OCI-LY1 (cell line): ENCODE measurements around the gene PBRM1.

Source experiments
- H2AFZ ChIP-seq: fragments of 200-600 bp; sonication (generic), shearing (Covaris generic); 2 replicates; pipeline ENCODE4 v1.6.0; 2014; ENCODE audit warnings: antibody characterized with exemption, mild to moderate bottlenecking, low read length
- H3F3A ChIP-seq: fragments of 200-600 bp; sonication (generic), shearing (Covaris generic); 2 replicates; pipeline ENCODE4 v1.6.0; 2014; ENCODE audit warnings: mild to moderate bottlenecking, antibody characterized with exemption, low read length, moderate library complexity; ENCODE audit not compliant: insufficient read depth
- H3K27ac ChIP-seq: fragments of 200-600 bp; sonication (generic); 2 replicates; pipeline ENCODE4 v1.5.1; 2014; ENCODE audit warnings: low read length, mixed run types, mild to moderate bottlenecking, low read depth; ENCODE audit not compliant: poor library complexity, severe bottlenecking
- H3K27me3 ChIP-seq: fragments of 200-600 bp; sonication (generic); 2 replicates; pipeline ENCODE4 v1.6.0; 2014; ENCODE audit warnings: antibody characterized with exemption, mild to moderate bottlenecking, low read length, moderate library complexity; ENCODE audit not compliant: insufficient read depth
- H3K36me3 ChIP-seq: fragments of 200-600 bp; sonication (generic); 2 replicates; pipeline ENCODE4 v1.6.1; 2014; ENCODE audit warnings: mild to moderate bottlenecking, antibody characterized with exemption, low read length, moderate library complexity, mixed read lengths; ENCODE audit not compliant: insufficient read depth
- H3K4me1 ChIP-seq: fragments of 200-600 bp; sonication (generic); 2 replicates; pipeline ENCODE4 v1.5.1; 2014; ENCODE audit warnings: mild to moderate bottlenecking, low read length, moderate library complexity; ENCODE audit not compliant: insufficient read depth, severe bottlenecking
- H3K4me2 ChIP-seq: fragments of 200-600 bp; sonication (generic), shearing (Covaris generic); 2 replicates; pipeline ENCODE4 v1.6.1; 2014; ENCODE audit warnings: low read length
- H3K4me3 ChIP-seq: fragments of 200-600 bp; sonication (generic); 2 replicates; pipeline ENCODE4 v1.5.1; 2014; ENCODE audit warnings: low read length, low read depth, mild to moderate bottlenecking, mixed read lengths; ENCODE audit not compliant: poor library complexity, severe bottlenecking
- H3K79me2 ChIP-seq: fragments of 200-600 bp; shearing (Covaris generic); 2 replicates; pipeline ENCODE4 v1.6.1; 2016; ENCODE audit warnings: mixed run types, low read length, mixed read lengths; ENCODE audit not compliant: insufficient read depth
- H3K9ac ChIP-seq: fragments of 200-600 bp; sonication (generic), shearing (Covaris generic); 2 replicates; pipeline ENCODE4 v1.6.1; 2014; ENCODE audit warnings: mild to moderate bottlenecking, low read length, mixed read lengths
- H3K9me2 ChIP-seq: fragments of 200-600 bp; sonication (generic), shearing (Covaris generic); 2 replicates; pipeline ENCODE4 v1.6.1; 2014; ENCODE audit warnings: low read depth, mild to moderate bottlenecking, low read length, mixed read lengths
- H3K9me3 ChIP-seq: fragments of 200-600 bp; shearing (Covaris generic); 2 replicates; pipeline ENCODE4 v1.6.1; 2014; ENCODE audit warnings: low read length, mixed read lengths
- H4K20me1 ChIP-seq: fragments of 200-600 bp; sonication (generic), shearing (Covaris generic); 2 replicates; pipeline ENCODE4 v1.6.0; 2016; ENCODE audit warnings: mild to moderate bottlenecking, low read length; ENCODE audit not compliant: insufficient read depth
- EZH2 ChIP-seq: fragments of 200-600 bp; sonication (generic), shearing (Covaris generic); IDR thresholded peaks from 2 replicates; pipeline ENCODE4 v1.8.0; 2017; ENCODE audit warnings: borderline replicate concordance, mixed run types, mild to moderate bottlenecking, antibody characterized with exemption, low read length, moderate library complexity, mixed read lengths
- TF ChIP-seq, protein P1 (sequence below): fragments of 200-600 bp; sonication (generic), shearing (Covaris generic); IDR thresholded peaks from 2 replicates; pipeline ENCODE4 v1.5.1; 2017; ENCODE audit warnings: mild to moderate bottlenecking, antibody characterized with exemption, low read length, moderate library complexity, mixed read lengths

PBRM1 gene

DNA sequence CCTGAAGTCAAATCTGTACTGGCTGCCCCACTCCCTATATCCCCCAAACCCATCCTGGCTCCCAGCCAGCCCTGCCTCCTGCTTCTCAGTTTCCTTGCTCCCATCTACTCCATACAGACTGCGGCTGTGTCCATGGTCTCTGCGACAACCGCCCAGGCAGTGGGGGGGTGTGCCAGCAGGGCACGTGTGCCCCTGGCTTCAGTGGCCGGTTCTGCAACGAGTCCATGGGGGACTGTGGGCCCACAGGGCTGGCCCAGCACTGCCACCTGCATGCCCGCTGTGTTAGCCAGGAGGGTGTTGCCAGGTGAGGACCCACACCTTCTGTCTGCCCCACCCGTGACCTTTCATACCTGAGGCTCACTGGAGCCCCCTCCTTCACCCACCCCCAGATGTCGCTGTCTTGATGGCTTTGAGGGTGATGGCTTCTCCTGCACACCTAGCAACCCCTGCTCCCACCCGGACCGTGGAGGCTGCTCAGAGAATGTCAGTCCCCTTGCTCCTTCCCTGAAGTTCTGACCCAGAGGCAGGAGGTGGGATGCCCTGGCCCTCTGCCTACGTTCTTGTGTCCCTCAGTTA lies 175.9 kb downstream of the PBRM1 start:
- H3K4me1 ChIP-seq, result no peaks in the 10 kb centered on the region
- no peak overlapping the region for H3K4me3 ChIP-seq
- H3K27me3 ChIP-seq, result peaks cover 8% of the 10 kb centered on the region
- no peak overlapping the region for H3K4me2 ChIP-seq
- H3K9me3 ChIP-seq, result no peaks in the 10 kb centered on the region
- no peak overlapping the region for H3K27ac ChIP-seq
- no peaks in the 10 kb centered on the region for H3K36me3 ChIP-seq
- no peak for TF ChIP-seq EZH2
- TF ChIP-seq, protein P1, sequence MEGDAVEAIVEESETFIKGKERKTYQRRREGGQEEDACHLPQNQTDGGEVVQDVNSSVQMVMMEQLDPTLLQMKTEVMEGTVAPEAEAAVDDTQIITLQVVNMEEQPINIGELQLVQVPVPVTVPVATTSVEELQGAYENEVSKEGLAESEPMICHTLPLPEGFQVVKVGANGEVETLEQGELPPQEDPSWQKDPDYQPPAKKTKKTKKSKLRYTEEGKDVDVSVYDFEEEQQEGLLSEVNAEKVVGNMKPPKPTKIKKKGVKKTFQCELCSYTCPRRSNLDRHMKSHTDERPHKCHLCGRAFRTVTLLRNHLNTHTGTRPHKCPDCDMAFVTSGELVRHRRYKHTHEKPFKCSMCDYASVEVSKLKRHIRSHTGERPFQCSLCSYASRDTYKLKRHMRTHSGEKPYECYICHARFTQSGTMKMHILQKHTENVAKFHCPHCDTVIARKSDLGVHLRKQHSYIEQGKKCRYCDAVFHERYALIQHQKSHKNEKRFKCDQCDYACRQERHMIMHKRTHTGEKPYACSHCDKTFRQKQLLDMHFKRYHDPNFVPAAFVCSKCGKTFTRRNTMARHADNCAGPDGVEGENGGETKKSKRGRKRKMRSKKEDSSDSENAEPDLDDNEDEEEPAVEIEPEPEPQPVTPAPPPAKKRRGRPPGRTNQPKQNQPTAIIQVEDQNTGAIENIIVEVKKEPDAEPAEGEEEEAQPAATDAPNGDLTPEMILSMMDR, result peak; percentile 60
- no peaks in the 10 kb centered on the region for H3K79me2 ChIP-seq
- no peak overlapping the region for H3K9ac ChIP-seq
- H2AFZ ChIP-seq, result no peak overlapping the region
- no peaks in the 10 kb centered on the region for H3F3A ChIP-seq
- no peaks in the 10 kb centered on the region for H4K20me1 ChIP-seq
- no peaks in the 10 kb centered on the region for H3K9me2 ChIP-seq

DNA sequence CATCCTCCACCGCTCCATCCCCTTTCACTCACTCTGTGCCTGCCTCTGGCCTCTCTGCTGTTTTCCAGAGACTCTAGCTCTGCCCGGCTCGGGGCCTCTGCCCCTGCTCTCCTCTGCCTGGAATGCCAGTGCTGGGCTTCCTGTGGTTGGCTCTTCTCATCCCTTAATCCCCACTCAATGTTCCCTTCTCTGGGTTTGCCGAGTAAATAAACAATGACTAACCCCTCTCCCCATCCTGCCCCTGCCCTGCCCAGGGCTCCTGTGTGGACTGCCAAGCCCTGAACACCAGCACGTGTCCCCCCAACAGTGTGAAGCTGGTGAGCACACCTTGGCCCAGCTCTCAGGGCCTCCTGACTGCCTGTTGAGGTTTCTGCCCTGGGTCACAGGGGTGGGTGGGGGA lies 178.4 kb downstream of the PBRM1 start:
- H4K20me1 ChIP-seq, result no peaks in the 10 kb centered on the region
- peaks cover 4% of the 10 kb centered on the region for H3K27me3 ChIP-seq
- no peaks in the 10 kb centered on the region for H3F3A ChIP-seq
- TF ChIP-seq, protein P1, result no peak
- no peak for TF ChIP-seq EZH2
- H3K4me1 ChIP-seq, result no peaks in the 10 kb centered on the region
- no peak overlapping the region for H3K27ac ChIP-seq
- H3K9ac ChIP-seq, result no peak overlapping the region
- no peaks in the 10 kb centered on the region for H3K36me3 ChIP-seq
- H3K9me3 ChIP-seq, result no peaks in the 10 kb centered on the region
- no peak overlapping the region for H3K4me2 ChIP-seq
- H2AFZ ChIP-seq, result no peak overlapping the region
- no peak overlapping the region for H3K4me3 ChIP-seq
- H3K79me2 ChIP-seq, result no peaks in the 10 kb centered on the region
- H3K9me2 ChIP-seq, result no peaks in the 10 kb centered on the region

DNA sequence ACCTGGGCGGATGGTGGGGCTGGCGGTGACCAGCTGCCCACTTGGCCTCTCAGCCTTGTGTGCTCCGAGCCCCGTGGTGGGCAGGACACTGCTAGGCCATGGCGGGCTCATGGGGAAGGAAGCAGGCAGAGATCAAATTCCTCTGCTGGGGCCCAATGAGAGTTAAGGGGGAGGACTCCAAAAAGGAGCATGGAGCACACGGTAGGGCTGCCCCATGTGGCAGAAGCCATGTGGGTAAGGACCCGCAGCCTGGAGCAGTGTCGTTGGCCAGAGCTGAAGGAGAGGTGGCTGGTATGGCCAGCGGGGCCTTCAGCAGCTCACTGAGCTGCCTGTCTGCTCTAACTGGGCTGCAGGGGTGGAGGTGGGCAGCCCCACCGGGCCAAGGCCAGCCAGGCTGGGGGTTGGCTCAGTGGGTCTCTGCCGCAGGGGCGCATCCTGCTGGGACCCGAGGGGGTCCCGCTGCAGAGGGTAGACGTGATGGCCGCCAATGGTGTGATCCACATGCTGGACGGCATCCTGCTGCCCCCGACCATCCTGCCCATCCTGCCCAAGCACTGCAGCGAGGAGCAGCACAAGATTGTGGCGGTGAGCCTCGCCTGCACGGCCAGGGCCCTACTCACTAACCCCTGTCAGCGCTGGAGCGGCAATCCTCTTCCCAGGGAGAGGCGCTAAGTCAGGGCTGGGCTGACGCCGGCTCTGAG lies 179.3 kb downstream of the PBRM1 start:
- Histone ChIP-seq H3F3A (no peaks in the 10 kb centered on the region), H3K4me2 (no peak overlapping the region), H3K4me1 (no peaks in the 10 kb centered on the region), H2AFZ (no peak overlapping the region), H3K27ac (no peak overlapping the region), H3K79me2 (no peaks in the 10 kb centered on the region), H3K9ac (no peak overlapping the region), H3K4me3 (no peak overlapping the region), H3K36me3 (no peaks in the 10 kb centered on the region), H3K9me2 (no peaks in the 10 kb centered on the region), H4K20me1 (no peaks in the 10 kb centered on the region), H3K9me3 (no peaks in the 10 kb centered on the region), H3K27me3 (peaks cover 4% of the 10 kb centered on the region)
- TF ChIP-seq, protein P1, result no peak
- TF ChIP-seq EZH2, result no peak
